ENCODE measurements around the gene MT1B.

MT1B gene

DNA sequence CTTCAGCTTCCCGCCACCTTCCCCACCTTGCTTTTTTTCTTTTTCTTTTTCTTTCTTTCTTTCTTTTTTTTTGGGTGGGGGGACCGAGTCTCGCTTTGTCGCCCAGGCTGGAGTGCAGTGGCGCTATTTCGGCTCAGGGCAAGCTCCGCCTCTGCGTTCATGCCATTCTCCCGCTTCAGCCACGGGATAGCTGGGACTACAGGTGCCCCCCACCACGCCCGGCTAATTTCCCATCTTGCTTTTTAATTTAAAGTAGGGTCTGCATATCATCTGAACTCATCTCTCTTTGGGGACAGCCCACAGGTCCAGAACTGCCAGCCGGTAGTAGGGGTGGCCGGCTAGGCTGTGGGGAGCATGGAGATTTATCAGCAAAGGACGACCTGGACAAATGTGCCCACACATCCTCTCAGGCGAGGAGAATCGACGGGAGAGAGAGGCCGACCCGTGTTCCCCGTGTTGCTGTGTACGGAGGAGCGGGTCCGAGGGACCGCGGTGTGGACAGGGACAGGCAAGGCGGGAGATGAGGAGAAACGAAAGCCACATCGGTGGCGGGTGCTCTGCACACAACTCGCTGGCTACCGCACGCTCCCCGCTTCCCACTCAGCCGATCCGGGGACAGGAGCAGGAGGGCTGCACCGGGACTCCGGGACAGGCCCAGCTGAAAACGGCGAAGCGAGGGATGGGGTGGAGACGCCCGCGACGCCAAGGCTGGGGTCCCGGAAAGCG lies 16.8 kb upstream of the MT1B start:
- Histone ChIP-seq H3K4me2 (ENCODE audit: low read length) (no peak overlapping the region), H3K27me3 (ENCODE audit: insufficient read depth, low read length) (no peaks in the 10 kb centered on the region; the same call in 1 of the 2 replicates), H4K20me1 (ENCODE audit: insufficient read depth, low read length) (no peaks in the 10 kb centered on the region), H3K9me2 (ENCODE audit: low read depth, low read length) (no peaks in the 10 kb centered on the region), H3K4me1 (ENCODE audit: insufficient read depth, low read length, severe bottlenecking) (no peaks in the 10 kb centered on the region), H3K4me3 (ENCODE audit: low read depth, low read length, poor library complexity, severe bottlenecking) (no peak overlapping the region), H3K36me3 (ENCODE audit: insufficient read depth, low read length) (no peaks in the 10 kb centered on the region), H3F3A (ENCODE audit: insufficient read depth, low read length) (no peaks in the 10 kb centered on the region), H3K79me2 (ENCODE audit: insufficient read depth, low read length) (no peaks in the 10 kb centered on the region), H3K27ac (ENCODE audit: low read depth, low read length, poor library complexity, severe bottlenecking) (no peak overlapping the region), H3K9ac (ENCODE audit: low read length) (no peak overlapping the region), H2AFZ (ENCODE audit: low read length) (no peak overlapping the region), H3K9me3 (ENCODE audit: low read length) (no peaks in the 10 kb centered on the region)
- TF ChIP-seq, protein P1, sequence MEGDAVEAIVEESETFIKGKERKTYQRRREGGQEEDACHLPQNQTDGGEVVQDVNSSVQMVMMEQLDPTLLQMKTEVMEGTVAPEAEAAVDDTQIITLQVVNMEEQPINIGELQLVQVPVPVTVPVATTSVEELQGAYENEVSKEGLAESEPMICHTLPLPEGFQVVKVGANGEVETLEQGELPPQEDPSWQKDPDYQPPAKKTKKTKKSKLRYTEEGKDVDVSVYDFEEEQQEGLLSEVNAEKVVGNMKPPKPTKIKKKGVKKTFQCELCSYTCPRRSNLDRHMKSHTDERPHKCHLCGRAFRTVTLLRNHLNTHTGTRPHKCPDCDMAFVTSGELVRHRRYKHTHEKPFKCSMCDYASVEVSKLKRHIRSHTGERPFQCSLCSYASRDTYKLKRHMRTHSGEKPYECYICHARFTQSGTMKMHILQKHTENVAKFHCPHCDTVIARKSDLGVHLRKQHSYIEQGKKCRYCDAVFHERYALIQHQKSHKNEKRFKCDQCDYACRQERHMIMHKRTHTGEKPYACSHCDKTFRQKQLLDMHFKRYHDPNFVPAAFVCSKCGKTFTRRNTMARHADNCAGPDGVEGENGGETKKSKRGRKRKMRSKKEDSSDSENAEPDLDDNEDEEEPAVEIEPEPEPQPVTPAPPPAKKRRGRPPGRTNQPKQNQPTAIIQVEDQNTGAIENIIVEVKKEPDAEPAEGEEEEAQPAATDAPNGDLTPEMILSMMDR (IDR thresholded peaks at IDR 0.05; ENCODE audit: low read length): no peak
- no peak for TF ChIP-seq EZH2 (IDR thresholded peaks at IDR 0.05; ENCODE audit: borderline replicate concordance, low read length)

GRCh38 chr16:56635441-56635967 lies 16.2 kb upstream of the MT1B start:
- no peak overlapping the region for H3K9ac ChIP-seq (ENCODE audit: low read length)
- no peaks in the 10 kb centered on the region; the same call in 1 of the 2 replicates for H3K27me3 ChIP-seq (ENCODE audit: insufficient read depth, low read length)
- no peaks in the 10 kb centered on the region for H4K20me1 ChIP-seq (ENCODE audit: insufficient read depth, low read length)
- H3K27ac ChIP-seq (ENCODE audit: low read depth, low read length, poor library complexity, severe bottlenecking): no peak overlapping the region
- no peak overlapping the region for H2AFZ ChIP-seq (ENCODE audit: low read length)
- TF ChIP-seq EZH2 (IDR thresholded peaks at IDR 0.05; ENCODE audit: borderline replicate concordance, low read length): no peak
- TF ChIP-seq, protein P1 (IDR thresholded peaks at IDR 0.05; ENCODE audit: low read length): no peak
- H3K4me1 ChIP-seq (ENCODE audit: insufficient read depth, low read length, severe bottlenecking): no peaks in the 10 kb centered on the region
- no peaks in the 10 kb centered on the region for H3K36me3 ChIP-seq (ENCODE audit: insufficient read depth, low read length)
- no peaks in the 10 kb centered on the region for H3F3A ChIP-seq (ENCODE audit: insufficient read depth, low read length)
- H3K9me3 ChIP-seq (ENCODE audit: low read length): no peaks in the 10 kb centered on the region
- no peak overlapping the region for H3K4me2 ChIP-seq (ENCODE audit: low read length)
- H3K4me3 ChIP-seq (ENCODE audit: low read depth, low read length, poor library complexity, severe bottlenecking): no peak overlapping the region
- H3K9me2 ChIP-seq (ENCODE audit: low read depth, low read length): no peaks in the 10 kb centered on the region
- no peaks in the 10 kb centered on the region for H3K79me2 ChIP-seq (ENCODE audit: insufficient read depth, low read length)

DNA sequence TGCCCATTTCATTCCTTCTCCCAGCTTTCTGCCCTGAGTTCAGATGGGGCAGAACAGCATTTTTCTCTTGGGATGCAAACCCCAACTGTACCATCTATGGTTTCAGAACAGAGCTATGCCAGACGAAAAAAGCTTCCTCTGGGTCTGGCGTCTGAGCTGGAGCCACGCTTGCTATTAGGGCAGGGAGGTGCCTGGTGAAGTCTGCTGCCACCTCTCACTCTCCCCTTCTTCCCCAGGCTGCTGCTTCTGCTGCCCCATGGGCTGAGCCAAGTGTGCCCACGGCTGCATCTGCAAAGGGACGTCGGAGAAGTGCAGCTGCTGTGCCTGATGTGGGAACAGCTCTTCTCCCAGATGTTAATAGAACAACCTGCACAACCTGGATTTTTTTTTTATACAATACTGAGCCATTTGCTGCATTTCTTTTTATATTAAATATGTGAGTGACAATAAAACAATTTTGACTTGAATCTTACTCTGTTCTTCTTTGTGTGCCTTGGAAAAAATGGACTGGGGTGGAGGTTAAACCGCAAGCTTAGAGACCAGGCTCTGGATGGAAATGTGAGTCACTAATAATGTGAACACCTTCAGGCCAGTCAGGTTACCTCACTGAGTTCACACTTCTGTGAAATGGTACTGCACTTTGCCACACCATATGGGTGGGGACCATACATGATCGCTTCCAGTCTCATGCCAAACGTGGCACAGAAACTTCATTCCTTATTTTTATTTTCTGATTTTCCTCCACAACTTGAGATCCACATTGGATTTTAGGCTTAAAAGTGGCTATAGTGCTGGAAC lies 14.9 kb upstream of the MT1B start:
- Histone ChIP-seq H4K20me1 (ENCODE audit: insufficient read depth, low read length) (no peaks in the 10 kb centered on the region), H3K9me2 (ENCODE audit: low read depth, low read length) (no peaks in the 10 kb centered on the region), H3K9ac (ENCODE audit: low read length) (no peak overlapping the region), H3K4me1 (ENCODE audit: insufficient read depth, low read length, severe bottlenecking) (no peaks in the 10 kb centered on the region), H3K36me3 (ENCODE audit: insufficient read depth, low read length) (no peaks in the 10 kb centered on the region), H3F3A (ENCODE audit: insufficient read depth, low read length) (no peaks in the 10 kb centered on the region), H3K79me2 (ENCODE audit: insufficient read depth, low read length) (no peaks in the 10 kb centered on the region), H3K27ac (ENCODE audit: low read depth, low read length, poor library complexity, severe bottlenecking) (no peak overlapping the region), H3K9me3 (ENCODE audit: low read length) (no peaks in the 10 kb centered on the region), H3K4me3 (ENCODE audit: low read depth, low read length, poor library complexity, severe bottlenecking) (no peak overlapping the region), H3K27me3 (ENCODE audit: insufficient read depth, low read length) (no peaks in the 10 kb centered on the region; the same call in 1 of the 2 replicates), H2AFZ (ENCODE audit: low read length) (no peak overlapping the region), H3K4me2 (ENCODE audit: low read length) (no peak overlapping the region)
- no peak for TF ChIP-seq EZH2 (IDR thresholded peaks at IDR 0.05; ENCODE audit: borderline replicate concordance, low read length)
- TF ChIP-seq, protein P1 (IDR thresholded peaks at IDR 0.05; ENCODE audit: low read length): no peak
